Endothelial cell of umbilical vein (primary cell): ENCODE results near the gene BABAM2. TPM values are rescaled to one million over a fixed set of nuclear protein-coding genes. Genes with fewer than 3 reads are reported as not detected.
A peak's percentile ranks its signal among the peaks of the same experiment; 100 is the strongest.

Experiments used
- BruUV-seq: library from RNA; stranded (reverse); fragments of 400-500 nt; replicated peaks from 2 replicates; lab custom pipeline; 2021; lab: Mats Ljungman, UMichigan
- CTCF ChIA-PET: fragments of 300-600, 350-600 bp; sonication (Branson Sonifier 250); formaldehyde crosslinking; loops from one replicate; lab custom pipeline; 2021; ENCODE audit warnings: antibody characterized with exemption, inconsistent platforms; lab: Charles Lee
- POLR2A ChIA-PET: fragments of 300-600, 350-600 bp; sonication (Branson Sonifier 250); formaldehyde crosslinking; loops from one replicate; lab custom pipeline; 2021; ENCODE audit warnings: antibody characterized with exemption, inconsistent platforms; lab: Charles Lee
- DNase-seq: peaks from one replicate; pipeline ENCODE4 v3.0.0-alpha.2; 2011; ENCODE audit warnings: low read depth, low spot score
- FAIRE-seq: peaks from 2 replicates; lab custom pipeline; 2011; peaks lifted over from hg19 to GRCh38; lab: Jason Lieb, UNC
- H2AFZ ChIP-seq: 2 replicates; pipeline ENCODE4 v1.6.0; 2012; ENCODE audit warnings: low read depth, low read length, control low read depth, inconsistent platforms
- H3K27ac ChIP-seq: 2 replicates; pipeline ENCODE4 v1.5.1; 2011; ENCODE audit warnings: low read depth, mild to moderate bottlenecking, control low read depth, low read length, moderate library complexity; ENCODE audit not compliant: insufficient read depth
- H3K27me3 ChIP-seq, 2 experiments: 2 replicates each; pipeline versions ENCODE4 v1.6.0 to v1.6.1; 2011; ENCODE audit warnings: low read length in 2 of 2, mixed read lengths in 1 of 2; ENCODE audit not compliant: control insufficient read depth in 2 of 2, insufficient read depth in 2 of 2
- H3K36me3 ChIP-seq, 2 experiments: 2 replicates in 1 of 2; 3 replicates in 1 of 2; pipeline ENCODE4 v1.5.1; 2011; ENCODE audit warnings: low read length in 2 of 2, mild to moderate bottlenecking in 1 of 2, moderate library complexity in 1 of 2; ENCODE audit not compliant: control insufficient read depth in 2 of 2, insufficient read depth in 2 of 2; ENCODE audit errors: extremely low read depth in 1 of 2
- H3K4me1 ChIP-seq: 3 replicates; pipeline ENCODE4 v1.5.1; 2011; ENCODE audit warnings: mild to moderate bottlenecking, low read length; ENCODE audit not compliant: control insufficient read depth, insufficient read depth; ENCODE audit errors: extremely low read depth
- H3K4me2 ChIP-seq: 2 replicates; pipeline ENCODE4 v1.6.1; 2011; ENCODE audit warnings: low read length, control low read depth, mixed read lengths; ENCODE audit not compliant: insufficient read depth
- H3K4me3 ChIP-seq, 3 experiments: fragments of 200-600 bp in 1 of 3; sonication (generic), shearing (Covaris generic) in 1 of 3; replicated peaks in 1 of 3; 2 replicates each; pipeline ENCODE4 v1.5.1; 2011 to 2016; ENCODE audit warnings: control low read depth in 3 of 3, low read length in 3 of 3, mild to moderate bottlenecking in 2 of 3, inconsistent platforms in 1 of 3, low read depth in 1 of 3, moderate library complexity in 1 of 3; ENCODE audit not compliant: insufficient read depth in 1 of 3
- H3K79me2 ChIP-seq: 2 replicates; pipeline ENCODE4 v1.6.0; 2012; ENCODE audit warnings: low read length, inconsistent platforms; ENCODE audit not compliant: control insufficient read depth, insufficient read depth
- H3K9ac ChIP-seq: replicated peaks from 2 replicates; pipeline ENCODE3; 2011; ENCODE audit warnings: low read length, control low read depth; ENCODE audit not compliant: insufficient read depth; ENCODE audit errors: extremely low read depth
- H3K9me1 ChIP-seq: replicated peaks from 3 replicates; pipeline ENCODE4 v1.6.0; 2011; ENCODE audit warnings: mild to moderate bottlenecking, low read length; ENCODE audit not compliant: control insufficient read depth, insufficient read depth; ENCODE audit errors: extremely low read depth
- H3K9me3 ChIP-seq: replicated peaks from 2 replicates; pipeline ENCODE4 v1.5.1; 2012; ENCODE audit warnings: low read length, inconsistent platforms; ENCODE audit not compliant: control insufficient read depth, insufficient read depth
- H4K20me1 ChIP-seq: replicated peaks from 2 replicates; pipeline ENCODE3; 2011; ENCODE audit warnings: mild to moderate bottlenecking, low read length; ENCODE audit not compliant: control insufficient read depth, insufficient read depth; ENCODE audit errors: extremely low read depth
- EZH2 ChIP-seq: IDR thresholded peaks from 2 replicates; pipeline ENCODE4 v1.6.1; 2012; ENCODE audit warnings: borderline replicate concordance, low read depth, mild to moderate bottlenecking, moderate library complexity, low read length, inconsistent platforms; ENCODE audit not compliant: severe bottlenecking
- FOS ChIP-seq: IDR thresholded peaks from 2 replicates; pipeline ENCODE4 v1.6.1; 2011; ENCODE audit warnings: mild to moderate bottlenecking, low read length, moderate library complexity, borderline replicate concordance; ENCODE audit not compliant: insufficient read depth
- GATA2 ChIP-seq: IDR thresholded peaks from 2 replicates; pipeline ENCODE4 v1.7.0; 2011; ENCODE audit warnings: low read depth, mild to moderate bottlenecking, moderate library complexity, mixed read lengths, low read length; ENCODE audit not compliant: insufficient read length, insufficient read depth
- JUN ChIP-seq: IDR thresholded peaks from 2 replicates; pipeline ENCODE4 v1.6.1; 2011; ENCODE audit warnings: borderline replicate concordance, low read depth; ENCODE audit not compliant: insufficient read length, insufficient read depth
- MYC ChIP-seq: IDR thresholded peaks from one replicate; pipeline ENCODE4 v1.6.1; 2011; ENCODE audit warnings: mild to moderate bottlenecking, low read depth, low read length
- POLR2AphosphoS5 ChIP-seq: IDR thresholded peaks from 2 replicates; pipeline ENCODE4 v1.6.1; 2012; ENCODE audit warnings: low read depth, mild to moderate bottlenecking, control low read depth, low read length, moderate library complexity; ENCODE audit not compliant: insufficient read depth
- dilution Hi-C: fragments of 300-500 bp; cut with MboI; formaldehyde crosslinking; loops from one replicate; pipeline ENCODE4 v1.15.0; 2019; ENCODE audit warnings: low sequenced_read_pairs; ENCODE audit not compliant: extremely low pct_ligation_motif_present
- intact Hi-C: fragments of 100-400 bp; cut with micrococcal nuclease; formaldehyde crosslinking; loops from one replicate; pipeline ENCODE4 v1.10.0; 2022
- polyA plus RNA-seq, 4 experiments: library from polyadenylated mRNA; depleted of rRNA in 3 of 4; stranded (reverse) in 3 of 4; unstranded in 1 of 4; fragments of >200 nt; gene quantifications; 2 replicates each; pipeline versions ENCODE4 v1.2.1 to v1.2.3, GENCODE V29; 2011 to 2012; ENCODE audit warnings: missing spikeins in 1 of 4
- total RNA-seq: library from RNA; stranded (reverse); gene quantifications from 2 replicates; pipeline ENCODE4 v1.2.3, GENCODE V29; 2021
- TF ChIP-seq, protein P1 (sequence below): IDR thresholded peaks from 2 replicates; pipeline ENCODE4 v1.6.1; 2011; ENCODE audit not compliant: insufficient read depth, insufficient read length
- TF ChIP-seq, protein P2 (sequence below), 2 donors: IDR thresholded peaks; 1 replicate in 1 of 2; 2 replicates in 1 of 2; pipeline ENCODE4 v1.5.1; 2011; ENCODE audit warnings: low read length in 2 of 2, mild to moderate bottlenecking in 2 of 2, moderate library complexity in 2 of 2, control low read depth in 1 of 2, inconsistent platforms in 1 of 2, low read depth in 1 of 2; ENCODE audit not compliant: insufficient read depth in 1 of 2; ENCODE audit errors: extremely low read depth in 1 of 2

Gene BABAM2
- total and polyA plus RNA-seq, 2 donors (not counting 3 experiments of a cell fraction or from before 2014, with no cell fraction given) = 19.9 to 27.6 TPM

DNA sequence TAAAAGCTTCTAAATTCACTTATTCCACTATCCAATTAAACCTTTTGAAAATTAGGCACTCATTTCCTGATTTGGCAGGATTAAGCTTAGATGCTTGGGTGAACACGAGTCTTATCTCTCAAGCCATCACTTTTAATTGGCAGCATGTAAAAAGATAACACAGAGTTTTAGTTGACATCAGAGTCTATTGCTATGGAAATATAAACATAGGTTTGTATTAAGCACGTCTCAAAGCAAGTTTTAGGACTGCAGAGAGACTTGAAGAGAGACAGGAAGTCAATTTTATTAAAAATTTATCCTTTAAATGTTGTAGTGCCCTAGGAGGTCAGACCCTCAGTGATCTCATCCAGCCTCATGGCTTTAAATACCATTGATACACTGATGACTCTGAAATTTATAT lies 5.9 kb upstream of the BABAM2 start:
- BruUV-seq = no TSS peak
- Histone ChIP-seq H3K36me3 (no peaks in the 10 kb centered on the region), H3K4me2 (peak overlapping the region; percentile 84), H3K4me3 (no peak overlapping the region), H2AFZ (peak overlapping the region; percentile 12), H3K79me2 (no peaks in the 10 kb centered on the region), H3K4me1 (peaks cover 25% of the 10 kb centered on the region), H3K27ac (peak overlapping the region; percentile 94), H3K27me3 (no peaks in the 10 kb centered on the region), H3K9me3 (no peaks in the 10 kb centered on the region), H4K20me1 (no peaks in the 10 kb centered on the region), H3K9ac (peak overlapping the region; percentile 75), H3K9me1 (no peaks in the 10 kb centered on the region)
- POLR2A ChIA-PET = no interaction called here
- dilution Hi-C loops (no loop called here), intact Hi-C loops (loop anchor here (2.0 kb wide), 1 partner anchor 106 kb away; no protein-coding TSS in a partner anchor)
- no peak for FAIRE-seq
- TF ChIP-seq GATA2 = peak; percentile 33
- no peak for TF ChIP-seq POLR2AphosphoS5
- CTCF ChIA-PET = interaction anchor here (0.8 to 1.6 kb wide), 5 partner anchors 16 to 159 kb away, joined by 3 to 5 read pairs (median 4); no protein-coding TSS in a partner anchor
- DNase-seq = peak; percentile 61

DNA sequence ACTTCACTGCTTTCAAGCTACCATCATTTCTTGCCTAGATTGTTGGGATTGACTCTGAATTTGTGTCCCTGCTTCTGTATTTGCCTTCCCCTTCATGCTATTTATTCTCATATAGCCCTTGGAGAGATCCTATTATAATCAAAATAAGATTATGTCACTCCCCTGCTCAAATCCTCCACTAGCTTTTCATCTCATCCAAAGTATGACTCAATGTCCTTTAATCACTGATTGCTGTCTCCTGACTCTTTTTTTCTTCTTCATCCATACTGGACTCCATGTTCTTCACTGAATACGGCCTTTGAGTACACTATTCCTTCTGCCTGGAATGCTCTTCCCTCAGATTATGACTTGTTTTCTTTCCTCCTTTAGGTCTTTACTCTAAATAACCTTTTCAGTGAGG lies 5.3 kb upstream of the BABAM2 start:
- H3K4me2 ChIP-seq = peak overlapping the region; percentile 84
- no peaks in the 10 kb centered on the region for H3K27me3 ChIP-seq
- H3K36me3 ChIP-seq = no peaks in the 10 kb centered on the region
- H3K4me1 ChIP-seq = peaks cover 29% of the 10 kb centered on the region
- peak overlapping the region; percentile 94 for H3K27ac ChIP-seq
- no peaks in the 10 kb centered on the region for H3K79me2 ChIP-seq
- H3K9me1 ChIP-seq = no peaks in the 10 kb centered on the region
- FAIRE-seq (peak; percentile 38), DNase-seq (no peak)
- BruUV-seq = no TSS peak
- CTCF ChIA-PET = interaction anchor here (0.8 to 1.6 kb wide), 5 partner anchors 16 to 160 kb away, joined by 3 to 5 read pairs (median 4); no protein-coding TSS in a partner anchor
- dilution Hi-C loops = no loop called here
- H3K9me3 ChIP-seq = no peaks in the 10 kb centered on the region
- no peak for TF ChIP-seq FOS
- no peak for TF ChIP-seq EZH2
- TF ChIP-seq, protein P1, sequence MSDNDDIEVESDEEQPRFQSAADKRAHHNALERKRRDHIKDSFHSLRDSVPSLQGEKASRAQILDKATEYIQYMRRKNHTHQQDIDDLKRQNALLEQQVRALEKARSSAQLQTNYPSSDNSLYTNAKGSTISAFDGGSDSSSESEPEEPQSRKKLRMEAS = no peak
- no peak for TF ChIP-seq JUN
- TF ChIP-seq GATA2 = no peak
- TF ChIP-seq, protein P2, sequence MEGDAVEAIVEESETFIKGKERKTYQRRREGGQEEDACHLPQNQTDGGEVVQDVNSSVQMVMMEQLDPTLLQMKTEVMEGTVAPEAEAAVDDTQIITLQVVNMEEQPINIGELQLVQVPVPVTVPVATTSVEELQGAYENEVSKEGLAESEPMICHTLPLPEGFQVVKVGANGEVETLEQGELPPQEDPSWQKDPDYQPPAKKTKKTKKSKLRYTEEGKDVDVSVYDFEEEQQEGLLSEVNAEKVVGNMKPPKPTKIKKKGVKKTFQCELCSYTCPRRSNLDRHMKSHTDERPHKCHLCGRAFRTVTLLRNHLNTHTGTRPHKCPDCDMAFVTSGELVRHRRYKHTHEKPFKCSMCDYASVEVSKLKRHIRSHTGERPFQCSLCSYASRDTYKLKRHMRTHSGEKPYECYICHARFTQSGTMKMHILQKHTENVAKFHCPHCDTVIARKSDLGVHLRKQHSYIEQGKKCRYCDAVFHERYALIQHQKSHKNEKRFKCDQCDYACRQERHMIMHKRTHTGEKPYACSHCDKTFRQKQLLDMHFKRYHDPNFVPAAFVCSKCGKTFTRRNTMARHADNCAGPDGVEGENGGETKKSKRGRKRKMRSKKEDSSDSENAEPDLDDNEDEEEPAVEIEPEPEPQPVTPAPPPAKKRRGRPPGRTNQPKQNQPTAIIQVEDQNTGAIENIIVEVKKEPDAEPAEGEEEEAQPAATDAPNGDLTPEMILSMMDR (IDR thresholded peaks at IDR 0.05; ENCODE audit: extremely low read depth in 1 of 2, insufficient read depth in 1 of 2, low read depth in 1 of 2, low read length in 2 of 2) = no peak
- no peak for TF ChIP-seq MYC
- no peaks in the 10 kb centered on the region for H4K20me1 ChIP-seq
- no peak overlapping the region for H3K4me3 ChIP-seq
- peak overlapping the region; percentile 75 for H3K9ac ChIP-seq
- intact Hi-C loops = loop anchor here (1.0 to 2.0 kb wide), 3 partner anchors 70 to 106 kb away; no protein-coding TSS in a partner anchor
- POLR2A ChIA-PET = no interaction called here
- H2AFZ ChIP-seq = peak overlapping the region; percentile 94
